GM18508 (cell line): ENCODE data around the gene MXRA8.

Experiments
- ATAC-seq: cut with Tn5 transposase; IDR thresholded peaks from one replicate; pipeline ENCODE4 v1.9.1; 2021; ENCODE audit warnings: moderate number of reproducible peaks; ENCODE audit not compliant: insufficient read depth, unreplicated experiment

Gene MXRA8

DNA sequence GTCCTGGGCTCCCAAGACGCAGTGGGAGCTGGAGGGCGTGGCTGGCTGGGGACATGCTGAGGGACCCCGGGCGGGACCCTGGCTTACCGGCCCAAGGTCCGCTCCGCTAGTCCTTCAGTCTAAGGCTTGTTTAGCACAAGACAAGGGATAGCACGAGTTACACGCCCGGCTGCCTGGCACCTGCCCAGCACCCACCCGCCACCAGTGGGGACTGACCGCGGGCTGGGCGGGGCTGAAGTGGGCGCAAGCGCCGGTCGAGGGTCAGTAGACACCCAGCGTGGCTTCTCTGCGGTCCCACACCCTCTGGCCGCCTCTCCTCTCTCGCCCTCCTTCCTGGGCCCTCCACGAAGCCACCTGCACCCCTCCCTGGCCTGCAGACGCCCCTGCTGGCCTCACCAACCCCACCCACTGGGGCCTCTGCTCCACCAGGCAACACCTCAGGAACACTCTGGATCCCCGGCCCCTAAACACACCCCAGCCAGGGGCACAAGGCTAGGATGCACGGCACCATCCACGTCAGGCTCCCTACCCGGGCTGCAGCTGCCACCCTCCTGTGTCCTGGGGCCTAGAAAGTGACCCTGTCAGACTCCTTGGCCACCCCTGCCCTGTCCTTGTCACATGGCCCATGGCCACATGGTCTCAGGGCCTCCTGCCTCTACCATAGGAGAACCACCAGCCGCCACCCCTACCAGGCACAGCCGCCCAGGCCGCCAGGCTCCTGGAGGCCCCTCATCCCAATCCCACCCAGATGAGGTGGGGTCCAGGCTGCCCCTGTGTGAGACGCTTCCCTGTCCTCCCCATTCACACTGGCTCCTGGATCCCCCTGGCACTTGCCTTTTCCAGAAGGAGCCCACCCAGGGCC lies 21.2 kb downstream of the MXRA8 start:
- no peak for ATAC-seq

DNA sequence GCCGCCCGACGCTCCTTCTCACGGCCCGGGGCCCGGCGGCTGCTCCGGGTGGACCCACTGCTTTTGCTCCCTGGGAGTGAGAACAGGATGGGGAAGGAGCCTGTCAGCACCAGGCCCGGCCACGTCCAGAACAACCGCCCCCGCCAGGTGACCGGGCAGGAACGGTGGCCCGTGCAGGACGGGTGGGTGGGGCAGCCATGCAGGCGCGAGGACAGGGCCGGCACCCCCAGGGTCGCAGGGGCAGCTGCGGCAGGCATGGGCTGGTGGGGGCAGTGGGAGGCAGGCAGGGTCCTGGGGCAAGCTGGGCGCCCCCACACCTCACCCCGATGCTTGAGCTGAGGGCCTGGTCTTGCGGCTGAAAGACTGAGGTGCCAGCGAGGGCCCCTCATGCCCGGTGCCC lies 21.9 kb downstream of the MXRA8 start:
- ATAC-seq: no peak

DNA sequence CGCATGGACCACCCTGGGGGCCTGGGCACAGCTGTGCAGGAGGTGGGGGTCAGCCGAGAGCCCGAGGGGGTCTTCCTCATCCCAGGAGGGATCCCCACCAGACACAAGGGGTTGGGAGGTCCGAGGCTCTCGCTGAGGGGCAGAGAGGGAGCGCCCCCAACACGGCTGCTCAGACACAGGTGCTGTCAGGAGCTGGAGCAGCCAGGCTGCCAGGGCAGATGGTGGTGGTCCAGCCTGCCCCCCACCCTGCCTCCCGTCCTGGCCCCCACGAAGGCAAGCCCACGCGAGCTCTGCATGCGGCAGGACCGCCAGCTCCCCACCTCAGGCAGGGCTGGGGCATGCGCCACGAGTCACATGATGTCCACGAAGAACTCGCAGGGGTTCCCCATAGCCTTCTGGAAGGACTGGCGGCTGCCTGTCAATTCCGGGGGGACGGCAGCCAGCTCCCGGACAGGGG lies 22.5 kb downstream of the MXRA8 start:
- ATAC-seq: no peak

DNA sequence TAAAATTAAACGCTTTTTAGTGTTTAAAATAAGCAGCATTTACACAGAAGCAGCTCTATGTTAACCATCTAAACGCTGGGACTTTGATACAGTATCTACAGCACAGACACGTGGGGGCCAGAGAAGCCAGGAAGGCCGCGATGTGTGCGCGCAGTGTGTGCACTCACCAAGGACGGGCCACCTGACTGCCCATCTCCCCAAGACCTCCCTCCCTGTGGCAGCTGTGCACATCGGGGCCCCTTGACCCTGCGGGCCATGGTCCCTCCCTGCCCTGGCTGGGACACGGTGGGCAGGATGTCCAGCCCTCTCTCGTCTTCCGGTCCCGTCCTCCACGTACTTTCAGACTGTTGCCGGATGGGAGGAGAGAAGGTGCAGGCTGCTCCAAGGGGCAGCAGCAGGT lies 23.1 kb downstream of the MXRA8 start:
- no peak for ATAC-seq

DNA sequence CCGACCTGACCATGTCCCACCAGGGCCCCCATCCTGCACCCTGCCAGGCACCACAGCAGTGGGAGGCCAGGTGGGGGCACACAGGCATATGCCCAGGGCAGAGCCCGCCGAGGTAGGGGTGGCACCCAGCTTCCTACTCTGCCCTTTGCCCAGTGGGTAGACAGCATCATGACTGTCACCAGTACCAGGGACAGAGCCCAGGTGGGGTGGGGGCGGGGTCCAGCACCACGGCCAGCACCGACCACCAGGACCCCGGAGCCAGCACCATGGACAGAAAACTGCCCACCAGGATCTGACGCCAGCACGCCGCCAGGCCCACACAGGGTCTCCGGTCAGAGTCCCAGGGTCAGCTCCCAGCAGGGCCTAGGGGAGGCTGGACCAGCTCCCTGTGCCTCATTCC lies 23.5 kb downstream of the MXRA8 start:
- no peak for ATAC-seq

DNA sequence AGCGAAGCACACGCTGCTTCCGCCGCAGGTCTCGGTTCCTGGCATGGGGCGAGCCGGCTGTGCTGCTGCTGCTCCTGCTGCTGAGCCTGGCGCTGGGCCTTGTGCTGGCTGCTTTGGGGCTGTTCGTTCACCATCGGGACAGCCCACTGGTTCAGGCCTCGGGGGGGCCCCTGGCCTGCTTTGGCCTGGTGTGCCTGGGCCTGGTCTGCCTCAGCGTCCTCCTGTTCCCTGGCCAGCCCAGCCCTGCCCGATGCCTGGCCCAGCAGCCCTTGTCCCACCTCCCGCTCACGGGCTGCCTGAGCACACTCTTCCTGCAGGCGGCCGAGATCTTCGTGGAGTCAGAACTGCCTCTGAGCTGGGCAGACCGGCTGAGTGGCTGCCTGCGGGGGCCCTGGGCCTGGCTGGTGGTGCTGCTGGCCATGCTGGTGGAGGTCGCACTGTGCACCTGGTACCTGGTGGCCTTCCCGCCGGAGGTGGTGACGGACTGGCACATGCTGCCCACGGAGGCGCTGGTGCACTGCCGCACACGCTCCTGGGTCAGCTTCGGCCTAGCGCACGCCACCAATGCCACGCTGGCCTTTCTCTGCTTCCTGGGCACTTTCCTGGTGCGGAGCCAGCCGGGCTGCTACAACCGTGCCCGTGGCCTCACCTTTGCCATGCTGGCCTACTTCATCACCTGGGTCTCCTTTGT lies 24.7 kb downstream of the MXRA8 start:
- ATAC-seq: no peak

DNA sequence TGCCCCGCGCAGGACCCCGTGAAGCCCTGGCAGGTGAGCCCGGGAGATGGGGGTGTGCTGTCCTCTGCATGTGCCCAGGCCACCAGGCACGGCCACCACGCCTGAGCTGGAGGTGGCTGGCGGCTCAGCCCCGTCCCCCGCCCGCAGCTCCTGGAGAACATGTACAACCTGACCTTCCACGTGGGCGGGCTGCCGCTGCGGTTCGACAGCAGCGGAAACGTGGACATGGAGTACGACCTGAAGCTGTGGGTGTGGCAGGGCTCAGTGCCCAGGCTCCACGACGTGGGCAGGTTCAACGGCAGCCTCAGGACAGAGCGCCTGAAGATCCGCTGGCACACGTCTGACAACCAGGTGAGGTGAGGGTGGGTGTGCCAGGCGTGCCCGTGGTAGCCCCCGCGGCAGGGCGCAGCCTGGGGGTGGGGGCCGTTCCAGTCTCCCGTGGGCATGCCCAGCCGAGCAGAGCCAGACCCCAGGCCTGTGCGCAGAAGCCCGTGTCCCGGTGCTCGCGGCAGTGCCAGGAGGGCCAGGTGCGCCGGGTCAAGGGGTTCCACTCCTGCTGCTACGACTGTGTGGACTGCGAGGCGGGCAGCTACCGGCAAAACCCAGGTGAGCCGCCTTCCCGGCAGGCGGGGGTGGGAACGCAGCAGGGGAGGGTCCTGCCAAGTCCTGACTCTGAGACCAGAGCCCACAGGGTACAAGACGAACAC lies 25.4 kb downstream of the MXRA8 start:
- ATAC-seq: no peak

DNA sequence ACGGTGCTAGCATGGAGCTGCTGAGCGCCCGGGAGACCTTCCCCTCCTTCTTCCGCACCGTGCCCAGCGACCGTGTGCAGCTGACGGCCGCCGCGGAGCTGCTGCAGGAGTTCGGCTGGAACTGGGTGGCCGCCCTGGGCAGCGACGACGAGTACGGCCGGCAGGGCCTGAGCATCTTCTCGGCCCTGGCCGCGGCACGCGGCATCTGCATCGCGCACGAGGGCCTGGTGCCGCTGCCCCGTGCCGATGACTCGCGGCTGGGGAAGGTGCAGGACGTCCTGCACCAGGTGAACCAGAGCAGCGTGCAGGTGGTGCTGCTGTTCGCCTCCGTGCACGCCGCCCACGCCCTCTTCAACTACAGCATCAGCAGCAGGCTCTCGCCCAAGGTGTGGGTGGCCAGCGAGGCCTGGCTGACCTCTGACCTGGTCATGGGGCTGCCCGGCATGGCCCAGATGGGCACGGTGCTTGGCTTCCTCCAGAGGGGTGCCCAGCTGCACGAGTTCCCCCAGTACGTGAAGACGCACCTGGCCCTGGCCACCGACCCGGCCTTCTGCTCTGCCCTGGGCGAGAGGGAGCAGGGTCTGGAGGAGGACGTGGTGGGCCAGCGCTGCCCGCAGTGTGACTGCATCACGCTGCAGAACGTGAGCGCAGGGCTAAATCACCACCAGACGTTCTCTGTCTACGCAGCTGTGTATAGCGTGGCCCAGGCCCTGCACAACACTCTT lies 26.2 kb downstream of the MXRA8 start:
- ATAC-seq: no peak

DNA sequence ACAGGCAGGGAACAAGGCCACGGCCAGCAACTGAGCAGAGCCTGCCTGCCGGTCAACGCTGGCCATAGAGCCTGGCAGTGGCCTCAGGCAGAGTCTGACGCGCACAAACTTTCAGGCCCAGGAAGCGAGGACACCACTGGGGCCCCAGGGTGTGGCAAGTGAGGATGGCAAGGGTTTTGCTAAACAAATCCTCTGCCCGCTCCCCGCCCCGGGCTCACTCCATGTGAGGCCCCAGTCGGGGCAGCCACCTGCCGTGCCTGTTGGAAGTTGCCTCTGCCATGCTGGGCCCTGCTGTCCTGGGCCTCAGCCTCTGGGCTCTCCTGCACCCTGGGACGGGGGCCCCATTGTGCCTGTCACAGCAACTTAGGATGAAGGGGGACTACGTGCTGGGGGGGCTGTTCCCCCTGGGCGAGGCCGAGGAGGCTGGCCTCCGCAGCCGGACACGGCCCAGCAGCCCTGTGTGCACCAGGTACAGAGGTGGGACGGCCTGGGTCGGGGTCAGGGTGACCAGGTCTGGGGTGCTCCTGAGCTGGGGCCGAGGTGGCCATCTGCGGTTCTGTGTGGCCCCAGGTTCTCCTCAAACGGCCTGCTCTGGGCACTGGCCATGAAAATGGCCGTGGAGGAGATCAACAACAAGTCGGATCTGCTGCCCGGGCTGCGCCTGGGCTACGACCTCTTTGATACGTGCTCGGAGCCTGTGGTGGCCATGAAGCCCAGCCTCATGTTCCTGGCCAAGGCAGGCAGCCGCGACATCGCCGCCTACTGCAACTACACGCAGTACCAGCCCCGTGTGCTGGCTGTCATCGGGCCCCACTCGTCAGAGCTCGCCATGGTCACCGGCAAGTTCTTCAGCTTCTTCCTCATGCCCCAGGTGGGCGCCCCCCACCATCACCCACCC lies 27.0 kb downstream of the MXRA8 start, which contains the start of gene TAS1R3:
Gene TAS1R3, plus strand, starts transcription at position 213 of the 898 bp plus-strand sequence. Its CDS starts 66 bp downstream, at position 279.
- ATAC-seq: no peak

DNA sequence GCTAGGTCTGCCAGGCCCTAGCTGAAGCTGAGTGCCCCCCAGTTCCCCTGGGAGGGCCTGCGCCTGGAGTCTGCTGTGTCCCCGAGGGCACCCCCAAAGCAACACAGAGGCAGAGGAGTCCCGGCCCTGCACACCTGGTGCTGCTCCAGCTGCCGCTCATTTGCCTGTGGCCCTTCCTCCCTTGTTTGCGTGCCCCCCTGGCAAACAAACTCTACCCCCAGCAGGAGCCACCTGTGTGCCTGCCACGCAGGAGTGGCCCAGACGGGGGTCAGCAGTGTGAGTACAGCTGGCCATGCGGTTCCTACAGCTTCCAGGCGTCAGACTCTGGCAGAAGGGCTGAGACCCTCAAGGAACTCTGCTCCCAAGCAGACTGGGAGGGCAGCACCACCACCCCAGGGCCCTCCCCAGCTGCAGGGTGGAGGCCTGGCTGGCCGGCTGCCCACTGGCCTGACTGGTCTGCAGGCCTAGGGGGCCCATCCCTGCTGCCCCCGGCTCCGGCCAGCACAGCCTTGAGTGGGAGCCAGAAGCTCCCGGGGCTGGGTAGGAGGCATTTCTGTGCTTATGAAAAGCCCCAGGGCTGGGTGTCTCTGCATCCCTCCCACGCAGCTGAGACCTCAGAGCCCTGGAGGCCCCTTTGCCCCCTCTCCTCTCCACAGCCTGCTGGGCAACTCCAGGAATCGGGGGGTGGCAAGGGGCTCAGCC lies 27.8 kb downstream of the MXRA8 start:
- no peak for ATAC-seq

DNA sequence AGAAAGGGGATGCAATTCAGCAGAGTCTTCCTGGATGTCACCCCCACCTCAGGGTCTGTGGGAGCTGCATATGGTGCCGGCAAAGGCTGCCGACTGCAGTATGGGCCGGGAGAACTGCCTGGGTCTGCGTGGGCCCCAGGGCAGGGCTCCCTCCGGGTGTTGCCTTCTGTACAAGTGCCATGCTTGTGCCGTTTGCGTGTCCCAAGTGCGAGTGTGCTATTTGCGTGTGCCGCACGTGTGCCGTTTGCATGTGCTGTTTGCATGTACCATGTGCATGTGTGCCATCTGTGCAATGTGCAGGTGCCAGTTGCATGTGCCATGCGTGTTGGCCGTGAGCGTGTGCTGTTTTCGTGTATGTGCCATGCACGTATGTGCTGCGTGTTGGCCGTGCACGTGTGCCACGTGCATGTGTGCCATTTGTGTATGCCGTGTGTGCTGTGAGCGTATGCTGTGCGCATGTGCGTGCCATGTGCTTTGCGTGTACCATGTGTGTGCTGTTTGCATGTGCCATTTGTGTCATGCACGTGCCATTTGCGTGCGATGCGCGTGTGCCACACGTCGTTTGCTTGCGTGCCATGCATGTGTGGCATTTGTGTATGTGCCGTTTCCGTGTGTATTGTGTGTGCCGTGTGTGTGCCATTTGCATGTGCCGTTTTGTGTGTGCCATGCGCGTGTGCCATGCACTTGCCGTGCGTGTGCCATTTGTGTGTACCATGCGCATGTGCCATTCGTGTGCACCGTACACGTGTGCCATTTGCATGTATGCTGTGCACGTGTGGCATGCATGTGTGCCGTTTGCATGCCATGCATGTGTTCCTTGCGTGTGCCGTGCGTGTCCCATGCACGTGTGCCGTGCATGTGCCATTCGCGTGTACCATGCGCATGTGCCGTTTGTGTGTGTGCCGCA lies 28.8 kb downstream of the MXRA8 start:
- ATAC-seq: no peak

DNA sequence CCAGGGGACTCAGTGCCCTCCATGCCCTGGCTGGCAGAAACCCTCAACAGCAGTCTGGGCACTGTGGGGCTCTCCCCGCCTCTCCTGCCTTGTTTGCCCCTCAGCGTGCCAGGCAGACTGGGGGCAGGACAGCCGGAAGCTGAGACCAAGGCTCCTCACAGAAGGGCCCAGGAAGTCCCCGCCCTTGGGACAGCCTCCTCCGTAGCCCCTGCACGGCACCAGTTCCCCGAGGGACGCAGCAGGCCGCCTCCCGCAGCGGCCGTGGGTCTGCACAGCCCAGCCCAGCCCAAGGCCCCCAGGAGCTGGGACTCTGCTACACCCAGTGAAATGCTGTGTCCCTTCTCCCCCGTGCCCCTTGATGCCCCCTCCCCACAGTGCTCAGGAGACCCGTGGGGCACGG lies 30.1 kb downstream of the MXRA8 start:
- no peak for ATAC-seq

DNA sequence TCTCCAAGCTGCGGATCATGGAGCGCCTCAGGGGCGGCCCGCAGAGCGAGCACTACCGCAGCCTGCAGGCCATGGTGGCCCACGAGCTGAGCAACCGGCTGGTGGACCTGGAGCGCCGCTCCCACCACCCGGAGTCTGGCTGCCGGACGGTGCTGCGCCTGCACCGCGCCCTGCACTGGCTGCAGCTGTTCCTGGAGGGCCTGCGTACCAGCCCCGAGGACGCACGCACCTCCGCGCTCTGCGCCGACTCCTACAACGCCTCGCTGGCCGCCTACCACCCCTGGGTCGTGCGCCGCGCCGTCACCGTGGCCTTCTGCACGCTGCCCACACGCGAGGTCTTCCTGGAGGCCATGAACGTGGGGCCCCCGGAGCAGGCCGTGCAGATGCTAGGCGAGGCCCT lies 31.1 kb downstream of the MXRA8 start:
- ATAC-seq: no peak

DNA sequence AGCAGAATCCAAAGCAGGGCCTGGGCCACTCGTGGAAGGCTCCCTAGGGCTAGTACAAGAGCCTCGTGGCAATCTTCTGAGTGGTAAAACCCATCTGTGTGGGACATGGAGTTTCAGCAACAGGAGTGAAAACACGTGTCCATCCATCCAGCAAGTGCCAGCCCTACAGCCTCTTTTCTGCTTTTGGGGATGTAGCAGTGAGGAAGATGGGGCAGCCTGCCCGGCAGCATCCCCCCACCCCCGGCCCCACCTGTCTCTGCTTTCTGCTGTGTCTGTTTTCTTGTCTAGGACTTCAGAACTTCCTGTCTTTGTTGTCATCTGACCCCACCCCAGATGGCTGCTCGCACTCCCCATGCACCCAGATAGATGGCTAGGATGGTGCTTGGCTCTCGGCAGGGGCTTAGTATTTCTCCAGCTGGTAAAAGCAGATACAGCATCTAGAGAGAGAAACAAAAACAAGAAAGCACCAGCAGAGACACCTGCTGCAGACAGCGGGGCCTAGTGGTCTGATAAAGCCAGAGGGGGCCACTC lies 32.2 kb downstream of the MXRA8 start:
- no peak for ATAC-seq

DNA sequence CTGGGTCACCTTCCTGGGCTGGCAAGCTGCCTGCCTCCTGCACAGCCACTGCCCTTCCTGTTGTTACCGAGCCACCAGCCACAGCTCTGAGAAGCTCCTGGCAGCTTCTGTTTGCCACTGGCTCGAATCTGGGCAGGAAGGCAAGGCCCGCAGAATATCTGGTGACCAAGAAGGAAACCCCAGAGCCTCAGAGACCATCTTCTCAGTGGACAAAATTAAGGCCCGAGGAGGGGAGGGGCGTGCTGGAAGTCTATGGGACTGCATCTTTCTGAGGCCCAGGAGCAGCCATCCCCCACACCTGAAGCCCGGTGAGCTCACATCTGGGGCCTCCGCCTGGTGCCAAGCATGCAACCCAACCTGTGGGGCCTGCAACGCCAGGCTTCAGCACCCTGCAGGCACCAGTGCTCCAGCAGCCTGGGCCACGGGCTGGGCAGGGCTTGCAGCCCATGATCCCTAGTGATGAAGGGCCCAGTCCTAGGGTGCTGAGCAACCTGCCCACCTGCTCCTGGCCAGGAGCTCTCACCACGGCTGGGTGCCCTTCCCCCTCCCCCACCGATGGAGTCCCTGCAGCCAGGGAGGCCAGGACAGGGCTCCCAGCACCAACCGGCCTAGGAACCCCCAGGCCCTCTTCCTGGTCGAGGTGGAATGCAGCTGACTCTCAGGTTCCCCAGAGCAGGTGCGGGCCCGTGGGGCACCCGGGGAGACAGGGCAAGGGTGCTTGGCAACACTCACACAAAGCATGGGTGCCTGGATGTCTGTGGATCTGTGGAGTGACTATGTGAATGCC lies 32.9 kb downstream of the MXRA8 start:
- no peak for ATAC-seq

DNA sequence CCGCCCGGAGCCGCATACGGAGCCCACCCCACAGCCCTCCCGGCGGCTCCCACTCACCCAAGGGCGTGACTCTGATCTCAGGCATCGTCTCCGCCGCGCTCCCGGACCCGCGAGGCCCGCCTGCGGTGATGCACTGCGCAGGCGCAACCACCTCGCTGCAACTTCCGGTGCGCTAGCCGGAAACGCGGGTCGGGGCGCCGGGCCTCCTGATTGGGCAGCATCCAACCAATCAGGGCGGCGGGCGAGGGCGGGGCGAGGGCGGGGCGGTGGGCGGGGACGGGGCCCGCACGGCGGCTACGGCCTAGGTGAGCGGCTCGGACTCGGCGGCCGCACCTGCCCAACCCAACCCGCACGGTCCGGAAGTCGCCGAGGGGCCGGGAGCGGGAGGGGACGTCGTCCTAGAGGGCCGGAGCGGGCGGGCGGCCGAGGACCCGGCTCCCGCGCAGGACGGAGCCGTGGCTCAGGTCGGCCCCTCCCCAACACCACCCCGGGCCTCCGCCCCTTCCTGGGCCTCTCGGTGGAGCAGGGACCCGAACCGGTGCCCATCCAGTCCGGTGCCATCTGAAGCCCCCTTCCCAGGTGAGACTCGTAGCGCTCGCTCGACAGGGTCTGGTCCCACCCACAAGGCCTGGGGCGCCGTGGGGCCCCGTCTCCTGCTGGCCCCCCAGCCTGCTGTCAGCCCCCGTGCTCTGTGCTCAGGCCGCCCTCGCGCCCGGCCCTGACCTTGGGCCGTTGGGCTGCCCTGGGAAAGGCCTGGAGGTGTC lies 33.6 kb downstream of the MXRA8 start, which contains the start of the genes CPTP and INTS11:
Gene CPTP, plus strand, starts transcription at position 279 of the 764 bp plus-strand sequence. CDS start 2,109 bp downstream, outside the sequence.
Gene INTS11, minus strand, starts transcription at position 137 of the 764 bp plus-strand sequence. Its CDS starts 52 bp downstream, at position 85.
- ATAC-seq: no peak
